Stimulated activated CD4-positive, alpha-beta T cell treated with anti-CD3 and anti-CD28 coated beads, Interleukin-12 subunit alpha, Interleukin-12 subunit beta, amount 100 ng/mL, for 24 hours (primary cell): ENCODE data around the gene C1orf198.

ENCODE experiments used
- DNase-seq, 2 experiments: peaks; one replicate each; pipeline ENCODE4 v3.0.0-alpha.2; 2020; ENCODE audit warnings: low read depth in 2 of 2

Gene C1orf198

GRCh38 chr1:230867903-230868735 is at the start of gene C1orf198:
TSS of gene C1orf198 (minus strand) at chr1:230868521. CDS start at chr1:230868512, 9 bp downstream.
- DNase-seq: peak; percentile 56 to 62

GRCh38 chr1:230917284-230918135 is 49.2 kb upstream of the C1orf198 start:
- DNase-seq: peak; percentile 28 to 58

GRCh38 chr1:230916587-230917283 is 48.4 kb upstream of the C1orf198 start:
- DNase-seq: no peak

GRCh38 chr1:230915078-230915477 is 46.8 kb upstream of the C1orf198 start:
- DNase-seq: no peak

- no peak for DNase-seq
Observed at GRCh38 chr1:230913496-230913895, 45.2 kb upstream of the C1orf198 start.

GRCh38 chr1:230910755-230911117 is 42.4 kb upstream of the C1orf198 start:
- DNase-seq: no peak

GRCh38 chr1:230909974-230910754 is 41.8 kb upstream of the C1orf198 start:
- DNase-seq: no peak

GRCh38 chr1:230907472-230908205 is 39.3 kb upstream of the C1orf198 start:
- no peak for DNase-seq

GRCh38 chr1:230906226-230906625 is 37.9 kb upstream of the C1orf198 start:
- DNase-seq: no peak

- DNase-seq: no peak
Observed at GRCh38 chr1:230905733-230906132, 37.4 kb upstream of the C1orf198 start.

GRCh38 chr1:230902349-230902923 is 34.1 kb upstream of the C1orf198 start:
- DNase-seq: no peak

- no peak for DNase-seq
Observed at GRCh38 chr1:230901671-230902070, 33.4 kb upstream of the C1orf198 start.

GRCh38 chr1:230900984-230901383 is 32.7 kb upstream of the C1orf198 start:
- DNase-seq: no peak

- DNase-seq: no peak
Observed at GRCh38 chr1:230899841-230900251, 31.5 kb upstream of the C1orf198 start.

- no peak for DNase-seq
Observed at GRCh38 chr1:230898748-230899147, 30.4 kb upstream of the C1orf198 start.

- no peak for DNase-seq
Observed at GRCh38 chr1:230898144-230898543, 29.8 kb upstream of the C1orf198 start.

GRCh38 chr1:230896779-230897178 is 28.5 kb upstream of the C1orf198 start:
- DNase-seq: no peak

GRCh38 chr1:230895452-230895851 is 27.1 kb upstream of the C1orf198 start:
- DNase-seq: no peak

- no peak for DNase-seq
Observed at GRCh38 chr1:230894664-230895063, 26.3 kb upstream of the C1orf198 start.

- DNase-seq: no peak
Observed at GRCh38 chr1:230894032-230894431, 25.7 kb upstream of the C1orf198 start.
